HG02678 (cell line): ENCODE measurements around the gene SMIM15.
A peak's percentile ranks its signal among the peaks of the same experiment; 100 is the strongest.

ENCODE experiments used
- ATAC-seq: cut with Tn5 transposase; IDR thresholded peaks from one replicate; pipeline ENCODE4 v1.9.1; 2021; ENCODE audit warnings: mild to moderate bottlenecking, moderate library complexity; ENCODE audit not compliant: unreplicated experiment

Gene SMIM15

GRCh38 chr5:61160497-61160896, 1.8 kb downstream of the SMIM15 start:
- no peak for ATAC-seq

GRCh38 chr5:61159836-61160235, 2.4 kb downstream of the SMIM15 start:
- ATAC-seq: no peak

- ATAC-seq: no peak
Measured at GRCh38 chr5:61159070-61159469, 3.2 kb downstream of the SMIM15 start.

GRCh38 chr5:61151893-61152292, 10.4 kb downstream of the SMIM15 start:
- no peak for ATAC-seq

- ATAC-seq: no peak
Measured at GRCh38 chr5:61148515-61148914, 13.8 kb downstream of the SMIM15 start.

GRCh38 chr5:61142811-61143210, 19.5 kb downstream of the SMIM15 start:
- ATAC-seq: no peak

- ATAC-seq: no peak
Measured at GRCh38 chr5:61142391-61142790, 19.9 kb downstream of the SMIM15 start.

GRCh38 chr5:61141801-61142200, 20.5 kb downstream of the SMIM15 start:
- no peak for ATAC-seq

- no peak for ATAC-seq
Measured at GRCh38 chr5:61139931-61140330, 22.3 kb downstream of the SMIM15 start.

- no peak for ATAC-seq
Measured at GRCh38 chr5:61139094-61139873, 23.0 kb downstream of the SMIM15 start.

GRCh38 chr5:61137835-61138234, 24.4 kb downstream of the SMIM15 start:
- ATAC-seq: no peak

- ATAC-seq: no peak
Measured at GRCh38 chr5:61132559-61132958, 29.7 kb downstream of the SMIM15 start.

- no peak for ATAC-seq
Measured at GRCh38 chr5:61130289-61130688, 32.0 kb downstream of the SMIM15 start.

- no peak for ATAC-seq
Measured at GRCh38 chr5:61123145-61123544, 39.1 kb downstream of the SMIM15 start.

GRCh38 chr5:61120534-61120933, 41.7 kb downstream of the SMIM15 start:
- no peak for ATAC-seq

GRCh38 chr5:61119066-61119465, 43.2 kb downstream of the SMIM15 start:
- ATAC-seq: no peak

GRCh38 chr5:61115968-61116367, 46.3 kb downstream of the SMIM15 start:
- peak; percentile 62 for ATAC-seq

GRCh38 chr5:61114441-61114840, 47.8 kb downstream of the SMIM15 start:
- no peak for ATAC-seq
